T-helper 1 cell (primary cell): Measurements from ENCODE around the gene DDX56.
A peak's percentile ranks its signal among the peaks of the same experiment; 100 is the strongest.
"Not testable (repeated sequence)": the region's sequence is repeated elsewhere in the genome, so short reads cannot be mapped to it uniquely, and the experiment has no call there.

ENCODE experiments used
- DNase-seq, 5 donors: peaks; one replicate each; pipeline ENCODE4 v3.0.0-alpha.2; 2012 to 2020
- total RNA-seq, 4 donors: gene quantifications; one replicate each; lab custom pipeline; 2026; lab: John Stamatoyannopoulos, UW

Gene DDX56
- total RNA-seq: 72.0 to 97.4 (median 91.8) reads per million in 4 donors

GRCh38 chr7:44573464-44574286, at the start of gene DDX56:
Gene DDX56 (minus strand): TSS chr7:44573908. CDS start chr7:44573895, 13 bp downstream.
- peak; percentile 85 to 95 (median 90) for DNase-seq

- peak in 1 of 5 donors; percentile 71 for DNase-seq
These were observed 48.8 kb upstream of the DDX56 start for GRCh38 chr7:44622342-44623151.

- DNase-seq: no peak
These were observed 48.0 kb upstream of the DDX56 start for GRCh38 chr7:44621750-44622103.

- DNase-seq: no peak
These were observed 47.5 kb upstream of the DDX56 start for GRCh38 chr7:44621034-44621749.

GRCh38 chr7:44618753-44619152, 45.0 kb upstream of the DDX56 start:
- no peak for DNase-seq

- DNase-seq: no peak
These were observed 44.3 kb upstream of the DDX56 start for GRCh38 chr7:44618045-44618444.

GRCh38 chr7:44617225-44617890, 43.6 kb upstream of the DDX56 start:
- DNase-seq: peak in 1 of 5 donors; percentile 61

GRCh38 chr7:44616545-44616944, 42.8 kb upstream of the DDX56 start:
- no peak for DNase-seq

- no peak for DNase-seq
These were observed 42.1 kb upstream of the DDX56 start for GRCh38 chr7:44615793-44616192.

- no peak for DNase-seq
These were observed 41.5 kb upstream of the DDX56 start for GRCh38 chr7:44615149-44615611.

- DNase-seq: no peak
These were observed 36.1 kb upstream of the DDX56 start for GRCh38 chr7:44609829-44610228.

- peak in 1 of 5 donors; percentile 39 for DNase-seq
These were observed 35.4 kb upstream of the DDX56 start for GRCh38 chr7:44608916-44609648.

- no peak for DNase-seq
These were observed 33.7 kb upstream of the DDX56 start for GRCh38 chr7:44607141-44608068.

- peak; percentile 97 to 99 (median 99) for DNase-seq
These were observed 32.8 kb upstream of the DDX56 start, which contains the start of gene OGDH for GRCh38 chr7:44606341-44607140. Gene OGDH (plus strand): TSS chr7:44606627. CDS start chr7:44624344, 17,717 bp downstream.

GRCh38 chr7:44604941-44605340, 31.2 kb upstream of the DDX56 start:
- no peak for DNase-seq

- DNase-seq: no peak
These were observed 29.5 kb upstream of the DDX56 start for GRCh38 chr7:44603193-44603592.

- no peak for DNase-seq
These were observed 28.8 kb upstream of the DDX56 start for GRCh38 chr7:44602576-44602910.

GRCh38 chr7:44599222-44599621, 25.5 kb upstream of the DDX56 start:
- DNase-seq: no peak

- DNase-seq: not testable (repeated sequence)
These were observed 23.5 kb upstream of the DDX56 start for GRCh38 chr7:44597181-44597580.
